Measurements from ENCODE around the gene SBDS. TPM values are rescaled to one million over a fixed set of nuclear protein-coding genes. Genes with fewer than 3 reads are reported as not detected.
"Not testable (repeated sequence)": the region's sequence is repeated elsewhere in the genome, so short reads cannot be mapped to it uniquely, and the experiment has no call there.

SBDS gene
- total RNA-seq, 1 experiment from 2014 or later: 91.7 TPM

GRCh38 chr7:66978312-66978711 lies 17.1 kb downstream of the SBDS start:
- ATAC-seq; H3K9me2 ChIP-seq (replicated peaks; ENCODE audit: low read length); H3K4me2 ChIP-seq (ENCODE audit: low read length); H3F3A ChIP-seq (ENCODE audit: low read length, unreplicated experiment); DNase-seq; H3K9me3 ChIP-seq (ENCODE audit: low read length); H2AFZ ChIP-seq (ENCODE audit: low read length); H3K4me1 ChIP-seq (ENCODE audit: insufficient read depth, low read length); H3K79me2 ChIP-seq (ENCODE audit: low read length); H3K4me3 ChIP-seq (ENCODE audit: low read length); H3K27ac ChIP-seq (ENCODE audit: low read length); H3K27me3 ChIP-seq (ENCODE audit: low read length); POLR2A ChIA-PET (ENCODE audit: unreplicated experiment); H3K9ac ChIP-seq (ENCODE audit: low read length); CTCF ChIA-PET; intact Hi-C loops (cut with micrococcal nuclease); H4K20me1 ChIP-seq (ENCODE audit: low read length); BruUV-seq (replicated peaks); H3K36me3 ChIP-seq (ENCODE audit: low read depth, low read length): not testable (repeated sequence)

DNA sequence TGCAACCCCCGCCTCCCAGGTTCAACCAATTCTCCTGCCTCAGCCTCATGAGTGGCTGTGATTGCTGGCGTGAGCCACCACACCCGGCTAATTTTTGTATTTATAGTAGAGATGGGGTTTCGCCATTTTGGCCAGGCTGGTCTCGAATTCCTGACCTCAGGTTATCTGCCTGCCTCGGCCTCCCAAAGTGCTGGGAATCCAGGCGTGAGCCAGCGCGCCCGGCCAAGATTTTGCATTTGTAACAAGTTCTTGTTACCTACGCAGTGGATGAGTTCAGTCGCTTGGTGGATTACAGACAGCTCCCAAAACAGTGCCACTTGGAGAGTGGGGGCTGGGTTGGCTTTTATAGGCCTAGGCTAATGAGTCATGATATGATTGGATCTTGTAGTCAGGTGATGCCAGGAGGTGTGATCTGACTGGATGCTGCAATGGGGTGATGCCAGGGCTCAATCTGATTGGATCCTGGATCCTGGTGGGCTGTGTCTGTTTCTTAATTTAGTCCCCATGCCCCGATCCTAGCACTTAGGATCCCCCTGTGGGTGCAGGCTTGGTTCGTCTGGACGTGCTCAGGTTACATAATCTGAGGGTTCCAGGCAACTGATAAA lies 20.3 kb downstream of the SBDS start:
- ATAC-seq: no peak
- H3K9ac ChIP-seq (ENCODE audit: low read length): no peak overlapping the region

DNA sequence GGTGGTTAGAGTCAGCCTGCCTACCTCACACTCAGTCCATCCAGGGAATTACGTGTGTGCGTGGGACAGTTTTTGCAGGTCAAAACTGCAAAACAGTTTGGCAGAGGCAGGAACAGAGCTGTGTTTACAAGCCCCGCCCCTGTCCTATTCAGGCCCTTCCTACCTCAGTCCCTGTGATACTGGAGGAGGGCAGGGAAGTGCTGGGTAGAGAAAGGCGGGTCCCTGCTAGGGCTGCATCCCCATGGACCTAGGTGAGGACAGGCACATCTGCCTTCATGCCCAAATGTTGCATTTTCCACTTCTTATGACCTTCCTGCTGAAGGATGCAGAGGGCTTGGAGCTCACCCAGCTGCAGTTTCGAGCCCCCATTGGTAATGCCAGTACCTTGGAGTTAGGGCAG lies 25.1 kb downstream of the SBDS start:
- Histone ChIP-seq H3K4me1 (ENCODE audit: insufficient read depth, low read length) (no peaks in the 10 kb centered on the region), H3K4me2 (ENCODE audit: low read length) (no peak overlapping the region), H3K9me3 (ENCODE audit: low read length) (no peaks in the 10 kb centered on the region), H3K36me3 (ENCODE audit: low read depth, low read length) (no peaks in the 10 kb centered on the region), H3K27me3 (ENCODE audit: low read length) (no peaks in the 10 kb centered on the region), H4K20me1 (ENCODE audit: low read length) (no peaks in the 10 kb centered on the region), H3K9me2 (replicated peaks; ENCODE audit: low read length) (no peaks in the 10 kb centered on the region), H3K4me3 (ENCODE audit: low read length) (no peak overlapping the region), H3F3A (ENCODE audit: low read length, unreplicated experiment) (no peaks in the 10 kb centered on the region), H3K27ac (ENCODE audit: low read length) (no peak overlapping the region), H2AFZ (ENCODE audit: low read length) (no peak overlapping the region), H3K79me2 (ENCODE audit: low read length) (no peaks in the 10 kb centered on the region), H3K9ac (ENCODE audit: low read length) (no peak overlapping the region)
- ChIA-PET CTCF (no interaction called here), POLR2A (ENCODE audit: unreplicated experiment) (no interaction called here)
- no TSS peak for BruUV-seq (replicated peaks)
- intact Hi-C loops (cut with micrococcal nuclease): no loop called here
- peak; percentile 51 for ATAC-seq
- no peak for DNase-seq
- TF ChIP-seq EZH2phosphoT487 (IDR thresholded peaks at IDR 0.05; ENCODE audit: borderline replicate concordance, low read length): no peak

More for the DNA sequence above, 20.3 kb downstream of the SBDS start:
- Histone ChIP-seq H3K4me1 (ENCODE audit: insufficient read depth, low read length) (no peaks in the 10 kb centered on the region), H3K9me3 (ENCODE audit: low read length) (no peaks in the 10 kb centered on the region), H3K79me2 (ENCODE audit: low read length) (no peaks in the 10 kb centered on the region), H3K4me2 (ENCODE audit: low read length) (no peak overlapping the region), H3K9me2 (replicated peaks; ENCODE audit: low read length) (no peaks in the 10 kb centered on the region), H3K27ac (ENCODE audit: low read length) (no peak overlapping the region), H3K27me3 (ENCODE audit: low read length) (no peaks in the 10 kb centered on the region), H3K4me3 (ENCODE audit: low read length) (no peak overlapping the region), H3F3A (ENCODE audit: low read length, unreplicated experiment) (no peaks in the 10 kb centered on the region), H3K36me3 (ENCODE audit: low read depth, low read length) (no peaks in the 10 kb centered on the region), H4K20me1 (ENCODE audit: low read length) (no peaks in the 10 kb centered on the region), H2AFZ (ENCODE audit: low read length) (no peak overlapping the region)
- no peak for TF ChIP-seq EZH2phosphoT487 (IDR thresholded peaks at IDR 0.05; ENCODE audit: borderline replicate concordance, low read length)
- no peak for TF ChIP-seq CTCF (conservative IDR thresholded peaks at IDR 0.05; ENCODE audit: low read depth, low read length)
- TF ChIP-seq EZH2 (IDR thresholded peaks at IDR 0.05; ENCODE audit: low read length, unreplicated experiment): no peak
- BruUV-seq (replicated peaks): no TSS peak
- DNase-seq: no peak
- ChIA-PET CTCF (no interaction called here), POLR2A (ENCODE audit: unreplicated experiment) (no interaction called here)
- intact Hi-C loops (cut with micrococcal nuclease): no loop called here

DNA sequence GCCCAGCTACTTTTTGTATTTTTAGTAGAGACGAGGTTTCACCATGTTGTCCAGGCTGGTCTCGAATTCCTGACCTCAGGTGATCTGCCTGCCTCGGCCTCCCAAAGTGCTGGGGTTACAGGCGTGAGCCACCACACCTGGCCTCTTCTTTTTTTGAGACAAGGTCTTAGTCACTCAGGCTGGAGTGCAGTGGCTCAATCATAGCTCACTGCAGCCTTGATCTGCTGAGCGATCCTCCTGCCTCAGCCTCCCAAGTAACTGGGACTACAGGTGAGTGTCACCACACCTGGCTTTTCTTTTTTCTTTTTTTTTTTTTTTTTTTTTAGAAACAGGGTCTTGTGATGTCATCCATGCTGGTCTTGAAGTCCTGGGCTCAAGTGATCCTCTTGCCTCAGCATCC lies 26.4 kb downstream of the SBDS start:
- H3K79me2 ChIP-seq (ENCODE audit: low read length); H3K9me2 ChIP-seq (replicated peaks; ENCODE audit: low read length); BruUV-seq (replicated peaks); H3K4me2 ChIP-seq (ENCODE audit: low read length); H3K9me3 ChIP-seq (ENCODE audit: low read length); intact Hi-C loops (cut with micrococcal nuclease); H3K36me3 ChIP-seq (ENCODE audit: low read depth, low read length); H4K20me1 ChIP-seq (ENCODE audit: low read length); H3K27ac ChIP-seq (ENCODE audit: low read length); H3K4me3 ChIP-seq (ENCODE audit: low read length); CTCF ChIA-PET; H3K27me3 ChIP-seq (ENCODE audit: low read length); H2AFZ ChIP-seq (ENCODE audit: low read length); ATAC-seq; POLR2A ChIA-PET (ENCODE audit: unreplicated experiment); H3K4me1 ChIP-seq (ENCODE audit: insufficient read depth, low read length); DNase-seq; H3K9ac ChIP-seq (ENCODE audit: low read length); H3F3A ChIP-seq (ENCODE audit: low read length, unreplicated experiment): not testable (repeated sequence)

All from PC-3 (cell line).